Mesenchymal stem cell (in vitro differentiated cells and primary cell): ENCODE results near the gene WARS2.

ENCODE experiments used
- DNase-seq: peaks from one replicate; pipeline ENCODE4 v3.0.0-alpha.2; 2013
- H2AFZ ChIP-seq: one replicate; pipeline ENCODE4 v1.6.1; 2013; ENCODE audit warnings: low read depth, mild to moderate bottlenecking, control low read depth, inconsistent platforms, low read length, moderate library complexity
- H2AK5ac ChIP-seq: 2 replicates; pipeline ENCODE4 v1.6.1; 2013; ENCODE audit warnings: low read length, moderate library complexity, mild to moderate bottlenecking, inconsistent platforms; ENCODE audit not compliant: severe bottlenecking
- H2BK120ac ChIP-seq: one replicate; pipeline ENCODE4 v1.6.1; 2013; ENCODE audit warnings: low read depth, mild to moderate bottlenecking, inconsistent platforms, low read length, moderate library complexity
- H2BK12ac ChIP-seq, 2 experiments: one replicate each; pipeline ENCODE4 v1.6.1; 2013; ENCODE audit warnings: inconsistent platforms in 2 of 2, low read length in 2 of 2, mild to moderate bottlenecking in 2 of 2, moderate library complexity in 2 of 2, control low read depth in 1 of 2
- H2BK15ac ChIP-seq: one replicate; pipeline ENCODE4 v1.6.1; 2013; ENCODE audit warnings: mild to moderate bottlenecking, low read depth, inconsistent platforms; ENCODE audit not compliant: poor library complexity, severe bottlenecking
- H2BK5ac ChIP-seq: 2 replicates; pipeline ENCODE4 v1.6.1; 2013; ENCODE audit warnings: low read depth, mild to moderate bottlenecking, low read length, control low read depth, inconsistent platforms; ENCODE audit not compliant: poor library complexity, severe bottlenecking
- H3K14ac ChIP-seq, 2 experiments: one replicate each; pipeline ENCODE4 v1.6.1; 2013; ENCODE audit warnings: inconsistent platforms in 2 of 2, low read length in 2 of 2, control low read depth in 1 of 2, mild to moderate bottlenecking in 1 of 2, moderate library complexity in 1 of 2
- H3K18ac ChIP-seq, 2 experiments: one replicate each; pipeline ENCODE4 v1.6.1; 2013; ENCODE audit warnings: inconsistent platforms in 2 of 2, low read length in 2 of 2, control low read depth in 1 of 2, low read depth in 1 of 2, mild to moderate bottlenecking in 1 of 2
- H3K23ac ChIP-seq, 2 experiments: one replicate each; pipeline ENCODE4 v1.6.1; 2013; ENCODE audit warnings: inconsistent platforms in 2 of 2, low read length in 2 of 2, mild to moderate bottlenecking in 2 of 2, moderate library complexity in 2 of 2, control low read depth in 1 of 2
- H3K27ac ChIP-seq: 2 replicates; pipeline ENCODE4 v1.5.1; 2013; ENCODE audit warnings: mild to moderate bottlenecking, moderate library complexity, low read length, control low read depth, inconsistent platforms; ENCODE audit not compliant: poor library complexity, severe bottlenecking
- H3K27me3 ChIP-seq, 2 experiments: 2 replicates each; pipeline versions ENCODE4 v1.6.1 to v1.7.0; 2013; ENCODE audit warnings: low read length in 2 of 2, mild to moderate bottlenecking in 2 of 2, moderate library complexity in 2 of 2, control low read depth in 1 of 2, inconsistent platforms in 1 of 2; ENCODE audit not compliant: control insufficient read depth in 1 of 2, insufficient read depth in 1 of 2
- H3K36me3 ChIP-seq, 2 experiments: 2 replicates each; pipeline versions ENCODE4 v1.6.1 to v1.7.0; 2013; ENCODE audit warnings: low read length in 2 of 2, control low read depth in 1 of 2, inconsistent platforms in 1 of 2, low read depth in 1 of 2, mild to moderate bottlenecking in 1 of 2; ENCODE audit not compliant: insufficient read depth in 2 of 2, control insufficient read depth in 1 of 2
- H3K4ac ChIP-seq, 2 experiments: one replicate each; pipeline ENCODE4 v1.6.1; 2013; ENCODE audit warnings: inconsistent platforms in 2 of 2, low read length in 2 of 2, mild to moderate bottlenecking in 2 of 2, moderate library complexity in 2 of 2, control low read depth in 1 of 2, low read depth in 1 of 2
- H3K4me1 ChIP-seq: 2 replicates; pipeline ENCODE4 v1.6.1; 2013; ENCODE audit warnings: low read depth, low read length, control low read depth; ENCODE audit not compliant: control insufficient read depth, insufficient read depth
- H3K4me2 ChIP-seq: 2 replicates; pipeline ENCODE4 v1.6.1; 2013; ENCODE audit warnings: low read length, mild to moderate bottlenecking, inconsistent platforms; ENCODE audit not compliant: poor library complexity, severe bottlenecking
- H3K4me3 ChIP-seq, 2 experiments: 2 replicates each; pipeline versions ENCODE4 v1.5.1 to v1.7.0; 2013; ENCODE audit warnings: low read length in 2 of 2, mild to moderate bottlenecking in 2 of 2, control low read depth in 1 of 2, low read depth in 1 of 2; ENCODE audit not compliant: insufficient read depth in 1 of 2
- H3K79me1 ChIP-seq: replicated peaks from 2 replicates; pipeline ENCODE4 v1.6.1; 2013; ENCODE audit warnings: mild to moderate bottlenecking, control low read depth, low read length, inconsistent platforms; ENCODE audit not compliant: poor library complexity, severe bottlenecking
- H3K9ac ChIP-seq: 2 replicates; pipeline ENCODE4 v1.7.0; 2013; ENCODE audit warnings: mild to moderate bottlenecking, low read length, moderate library complexity
- H3K9me3 ChIP-seq: 2 replicates; pipeline ENCODE4 v1.7.0; 2013; ENCODE audit warnings: mild to moderate bottlenecking, low read length; ENCODE audit not compliant: control insufficient read depth
- H4K8ac ChIP-seq: one replicate; pipeline ENCODE4 v1.6.1; 2013; ENCODE audit warnings: inconsistent platforms, mild to moderate bottlenecking, low read length, moderate library complexity
- H4K91ac ChIP-seq: one replicate; pipeline ENCODE4 v1.6.1; 2013; ENCODE audit warnings: mild to moderate bottlenecking, low read length, inconsistent platforms
- WGBS: methylation state at CpG from one replicate; pipeline ENCODE4 v1.1.7; 2013; ENCODE audit warnings: mixed read lengths; 5-methylcytosine and 5-hydroxymethylcytosine counted together

The WARS2 gene

GRCh38 chr1:119038363-119038762, 102.1 kb downstream of the WARS2 start:
- no peak overlapping the region for H3K27ac ChIP-seq
- H4K8ac ChIP-seq: no peak overlapping the region
- no peaks in the 10 kb centered on the region for H3K9me3 ChIP-seq
- H3K4ac ChIP-seq: no peak overlapping the region
- no peak overlapping the region for H3K4me3 ChIP-seq
- no peak overlapping the region for H3K4me2 ChIP-seq
- H3K36me3 ChIP-seq: peaks cover 3 to 14% of the 10 kb centered on the region in 2 experiments
- H3K14ac ChIP-seq: no peak overlapping the region
- H2BK12ac ChIP-seq: no peak overlapping the region
- H3K27me3 ChIP-seq: no peaks in the 10 kb centered on the region
- H2BK120ac ChIP-seq: no peak overlapping the region
- H3K9ac ChIP-seq: no peak overlapping the region
- peaks cover 2% of the 10 kb centered on the region for H3K79me1 ChIP-seq
- DNase-seq: no peak
- no peaks in the 10 kb centered on the region for H3K4me1 ChIP-seq
- no peak overlapping the region for H2BK15ac ChIP-seq
- H2BK5ac ChIP-seq: no peak overlapping the region
- no peak overlapping the region for H3K18ac ChIP-seq
- no peak overlapping the region for H3K23ac ChIP-seq
- no peak overlapping the region for H2AFZ ChIP-seq
- no peak overlapping the region for H4K91ac ChIP-seq
- 95% methylated on average over 2 of the region's 2 CpGs for WGBS
- H2AK5ac ChIP-seq: no peak overlapping the region

- Histone ChIP-seq H3K27me3 (no peaks in the 10 kb centered on the region), H3K36me3 (peaks cover 7 to 36% of the 10 kb centered on the region in 2 experiments), H3K9me3 (no peaks in the 10 kb centered on the region), H3K4me1 (no peaks in the 10 kb centered on the region), H2BK120ac (no peak overlapping the region), H3K18ac (no peak overlapping the region), H3K27ac (no peak overlapping the region), H3K4ac (no peak overlapping the region), H4K91ac (no peak overlapping the region), H3K9ac (no peak overlapping the region), H2BK12ac (no peak overlapping the region), H3K23ac (no peak overlapping the region), H3K4me2 (no peak overlapping the region), H3K79me1 (no peaks in the 10 kb centered on the region), H2AK5ac (no peak overlapping the region), H4K8ac (no peak overlapping the region), H2AFZ (no peak overlapping the region), H3K14ac (no peak overlapping the region), H2BK5ac (no peak overlapping the region), H3K4me3 (no peak overlapping the region), H2BK15ac (no peak overlapping the region)
- no peak for DNase-seq
Measured at GRCh38 chr1:119034359-119034758, 106.1 kb downstream of the WARS2 start.

GRCh38 chr1:119032986-119033385, 107.5 kb downstream of the WARS2 start:
- Histone ChIP-seq H2BK5ac (no peak overlapping the region), H2AK5ac (no peak overlapping the region), H3K9ac (no peak overlapping the region), H3K27me3 (no peaks in the 10 kb centered on the region), H3K79me1 (no peaks in the 10 kb centered on the region), H3K36me3 (peaks cover 7 to 33% of the 10 kb centered on the region in 2 experiments), H3K9me3 (no peaks in the 10 kb centered on the region), H4K8ac (no peak overlapping the region), H2BK120ac (no peak overlapping the region), H3K4me1 (no peaks in the 10 kb centered on the region), H3K4me2 (no peak overlapping the region), H3K4ac (no peak overlapping the region), H2BK12ac (no peak overlapping the region), H3K14ac (no peak overlapping the region), H3K4me3 (peak overlapping the region in 1 of 2 experiments; percentile 26), H2AFZ (no peak overlapping the region), H3K18ac (no peak overlapping the region), H2BK15ac (no peak overlapping the region), H3K27ac (no peak overlapping the region), H4K91ac (no peak overlapping the region), H3K23ac (no peak overlapping the region)
- no peak for DNase-seq
- WGBS: 97% methylated on average over 22 of the region's 22 CpGs

- H4K91ac ChIP-seq: no peak overlapping the region
- H2BK15ac ChIP-seq: no peak overlapping the region
- no peak overlapping the region for H3K23ac ChIP-seq
- no peak overlapping the region for H3K4ac ChIP-seq
- no peak overlapping the region for H2BK120ac ChIP-seq
- 100% methylated on average over 1 of the region's 1 CpG for WGBS
- no peak overlapping the region for H3K4me3 ChIP-seq
- no peak overlapping the region for H2BK5ac ChIP-seq
- H3K9me3 ChIP-seq: no peaks in the 10 kb centered on the region
- no peak overlapping the region for H2AFZ ChIP-seq
- no peak overlapping the region for H3K4me2 ChIP-seq
- no peak overlapping the region for H4K8ac ChIP-seq
- H3K14ac ChIP-seq: no peak overlapping the region
- no peaks in the 10 kb centered on the region for H3K79me1 ChIP-seq
- no peaks in the 10 kb centered on the region for H3K27me3 ChIP-seq
- no peaks in the 10 kb centered on the region for H3K4me1 ChIP-seq
- no peak for DNase-seq
- peaks cover under 1 to 22% of the 10 kb centered on the region in 2 experiments for H3K36me3 ChIP-seq
- no peak overlapping the region for H3K27ac ChIP-seq
- no peak overlapping the region for H2AK5ac ChIP-seq
- H3K18ac ChIP-seq: no peak overlapping the region
- H2BK12ac ChIP-seq: no peak overlapping the region
- H3K9ac ChIP-seq: no peak overlapping the region
Measured at GRCh38 chr1:119027759-119028158, 112.7 kb downstream of the WARS2 start.
